ENCODE data around the gene FMO1.

Gene FMO1

DNA sequence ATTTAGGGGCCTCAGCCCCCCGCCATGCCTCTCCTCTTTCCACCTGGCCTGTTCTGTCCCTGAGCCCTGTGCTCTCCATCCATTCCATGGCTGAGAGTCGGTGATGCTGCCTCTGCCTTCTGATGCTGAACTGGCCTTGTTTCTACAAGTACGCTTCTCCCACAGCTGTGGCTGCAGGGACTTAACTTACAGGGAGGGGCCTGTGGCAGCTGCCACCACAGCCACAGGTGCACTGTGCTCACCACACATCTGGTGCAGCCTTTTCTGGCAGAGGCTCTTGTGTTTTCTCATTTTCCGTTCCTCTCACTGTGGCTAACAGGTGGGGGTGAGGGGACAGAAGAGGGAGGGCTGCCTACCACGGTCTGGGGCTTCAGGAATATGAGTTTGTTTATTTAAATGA is 4.2 kb downstream of the FMO1 start:
- TF ChIP-seq EGR1 (IDR thresholded peaks at IDR 0.05) (no peak), CREB1 (IDR thresholded peaks at IDR 0.05; ENCODE audit: low read depth) (no peak), TEAD4 (IDR thresholded peaks at IDR 0.05) (no peak), CEBPB (IDR thresholded peaks at IDR 0.05) (no peak), YY1 (IDR thresholded peaks at IDR 0.05; ENCODE audit: low read depth) (no peak), ZBTB7A (IDR thresholded peaks at IDR 0.05; ENCODE audit: low read depth) (no peak), NFIC (IDR thresholded peaks at IDR 0.05) (no peak), EP300 (IDR thresholded peaks at IDR 0.05; ENCODE audit: borderline replicate concordance) (no peak), TCF12 (IDR thresholded peaks at IDR 0.05; ENCODE audit: low read depth) (no peak), TAF1 (IDR thresholded peaks at IDR 0.05; ENCODE audit: low read depth) (no peak), FOXM1 (IDR thresholded peaks at IDR 0.05; ENCODE audit: borderline replicate concordance, low read depth) (no peak)
- TF ChIP-seq, protein P1, sequence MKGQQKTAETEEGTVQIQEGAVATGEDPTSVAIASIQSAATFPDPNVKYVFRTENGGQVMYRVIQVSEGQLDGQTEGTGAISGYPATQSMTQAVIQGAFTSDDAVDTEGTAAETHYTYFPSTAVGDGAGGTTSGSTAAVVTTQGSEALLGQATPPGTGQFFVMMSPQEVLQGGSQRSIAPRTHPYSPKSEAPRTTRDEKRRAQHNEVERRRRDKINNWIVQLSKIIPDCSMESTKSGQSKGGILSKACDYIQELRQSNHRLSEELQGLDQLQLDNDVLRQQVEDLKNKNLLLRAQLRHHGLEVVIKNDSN (IDR thresholded peaks at IDR 0.05), result no peak
- TF ChIP-seq, protein P2, sequence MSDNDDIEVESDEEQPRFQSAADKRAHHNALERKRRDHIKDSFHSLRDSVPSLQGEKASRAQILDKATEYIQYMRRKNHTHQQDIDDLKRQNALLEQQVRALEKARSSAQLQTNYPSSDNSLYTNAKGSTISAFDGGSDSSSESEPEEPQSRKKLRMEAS (IDR thresholded peaks at IDR 0.05), result no peak
- TF ChIP-seq, protein P3, sequence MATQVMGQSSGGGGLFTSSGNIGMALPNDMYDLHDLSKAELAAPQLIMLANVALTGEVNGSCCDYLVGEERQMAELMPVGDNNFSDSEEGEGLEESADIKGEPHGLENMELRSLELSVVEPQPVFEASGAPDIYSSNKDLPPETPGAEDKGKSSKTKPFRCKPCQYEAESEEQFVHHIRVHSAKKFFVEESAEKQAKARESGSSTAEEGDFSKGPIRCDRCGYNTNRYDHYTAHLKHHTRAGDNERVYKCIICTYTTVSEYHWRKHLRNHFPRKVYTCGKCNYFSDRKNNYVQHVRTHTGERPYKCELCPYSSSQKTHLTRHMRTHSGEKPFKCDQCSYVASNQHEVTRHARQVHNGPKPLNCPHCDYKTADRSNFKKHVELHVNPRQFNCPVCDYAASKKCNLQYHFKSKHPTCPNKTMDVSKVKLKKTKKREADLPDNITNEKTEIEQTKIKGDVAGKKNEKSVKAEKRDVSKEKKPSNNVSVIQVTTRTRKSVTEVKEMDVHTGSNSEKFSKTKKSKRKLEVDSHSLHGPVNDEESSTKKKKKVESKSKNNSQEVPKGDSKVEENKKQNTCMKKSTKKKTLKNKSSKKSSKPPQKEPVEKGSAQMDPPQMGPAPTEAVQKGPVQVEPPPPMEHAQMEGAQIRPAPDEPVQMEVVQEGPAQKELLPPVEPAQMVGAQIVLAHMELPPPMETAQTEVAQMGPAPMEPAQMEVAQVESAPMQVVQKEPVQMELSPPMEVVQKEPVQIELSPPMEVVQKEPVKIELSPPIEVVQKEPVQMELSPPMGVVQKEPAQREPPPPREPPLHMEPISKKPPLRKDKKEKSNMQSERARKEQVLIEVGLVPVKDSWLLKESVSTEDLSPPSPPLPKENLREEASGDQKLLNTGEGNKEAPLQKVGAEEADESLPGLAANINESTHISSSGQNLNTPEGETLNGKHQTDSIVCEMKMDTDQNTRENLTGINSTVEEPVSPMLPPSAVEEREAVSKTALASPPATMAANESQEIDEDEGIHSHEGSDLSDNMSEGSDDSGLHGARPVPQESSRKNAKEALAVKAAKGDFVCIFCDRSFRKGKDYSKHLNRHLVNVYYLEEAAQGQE (IDR thresholded peaks at IDR 0.05; ENCODE audit: low read depth), result no peak

DNA sequence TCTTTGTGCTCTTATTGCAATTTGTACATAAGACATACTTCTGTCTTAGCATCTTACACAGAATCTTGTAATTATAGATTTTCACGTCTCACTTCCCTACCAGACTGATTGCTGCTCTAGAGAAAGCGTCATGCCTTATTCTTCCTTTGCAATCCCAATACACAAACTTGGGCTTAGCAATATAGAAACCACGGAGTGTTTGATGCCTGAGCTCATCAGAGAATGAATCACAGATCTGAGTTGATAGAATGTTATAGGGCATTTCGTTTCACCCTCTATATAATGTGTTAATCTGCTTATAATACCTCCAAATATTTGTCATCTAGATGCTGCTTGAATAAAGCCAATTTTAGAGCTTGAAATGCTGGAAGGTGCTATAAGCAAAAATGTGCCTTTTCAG is 6.6 kb downstream of the FMO1 start:
- TF ChIP-seq EGR1 (IDR thresholded peaks at IDR 0.05), result no peak
- TF ChIP-seq, protein P2 (IDR thresholded peaks at IDR 0.05), result no peak
- no peak for TF ChIP-seq FOXM1 (IDR thresholded peaks at IDR 0.05; ENCODE audit: borderline replicate concordance, low read depth)
- TF ChIP-seq YY1 (IDR thresholded peaks at IDR 0.05; ENCODE audit: low read depth), result no peak
- TF ChIP-seq, protein P1 (IDR thresholded peaks at IDR 0.05), result no peak
- TF ChIP-seq TCF12 (IDR thresholded peaks at IDR 0.05; ENCODE audit: low read depth), result no peak
- TF ChIP-seq, protein P3 (IDR thresholded peaks at IDR 0.05; ENCODE audit: low read depth), result no peak
- TF ChIP-seq EP300 (IDR thresholded peaks at IDR 0.05; ENCODE audit: borderline replicate concordance), result no peak
- TF ChIP-seq CREB1 (IDR thresholded peaks at IDR 0.05; ENCODE audit: low read depth), result no peak
- TF ChIP-seq ZBTB7A (IDR thresholded peaks at IDR 0.05; ENCODE audit: low read depth), result no peak

DNA sequence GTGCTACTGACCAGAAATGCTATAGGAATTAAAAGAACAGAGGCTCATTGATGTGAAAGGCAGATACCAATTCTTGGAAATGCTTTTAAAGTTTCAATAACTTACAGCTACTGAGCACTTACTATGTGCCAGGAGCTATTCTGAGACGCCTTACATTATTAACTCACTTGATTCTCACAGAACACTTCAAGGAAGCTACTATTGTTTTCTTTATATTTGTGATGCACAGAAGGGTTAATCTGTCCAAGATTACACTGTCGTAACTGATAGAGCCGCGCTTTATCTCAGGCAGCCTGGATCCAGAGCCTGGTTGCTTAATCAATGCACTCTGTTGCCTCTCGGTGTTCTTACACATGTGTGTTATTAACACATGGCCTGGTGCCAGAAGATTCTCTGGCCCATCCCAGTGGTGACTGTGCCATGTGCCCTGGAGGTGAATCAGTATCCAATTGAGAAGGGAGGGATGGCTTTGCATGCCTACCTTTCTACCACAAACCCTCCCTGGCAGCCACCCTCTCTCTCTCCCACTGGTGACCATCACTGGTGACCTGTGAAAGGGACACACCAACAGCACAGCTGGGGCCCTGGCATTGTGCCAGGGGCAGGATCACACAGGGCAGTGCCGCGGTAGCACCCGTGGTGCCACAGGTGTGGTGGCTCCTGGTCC is 8.8 kb downstream of the FMO1 start:
- TF ChIP-seq TAF1 (IDR thresholded peaks at IDR 0.05; ENCODE audit: low read depth) (no peak), NFIC (IDR thresholded peaks at IDR 0.05) (peak; percentile 44; the same call in 1 of the 2 replicates)

DNA sequence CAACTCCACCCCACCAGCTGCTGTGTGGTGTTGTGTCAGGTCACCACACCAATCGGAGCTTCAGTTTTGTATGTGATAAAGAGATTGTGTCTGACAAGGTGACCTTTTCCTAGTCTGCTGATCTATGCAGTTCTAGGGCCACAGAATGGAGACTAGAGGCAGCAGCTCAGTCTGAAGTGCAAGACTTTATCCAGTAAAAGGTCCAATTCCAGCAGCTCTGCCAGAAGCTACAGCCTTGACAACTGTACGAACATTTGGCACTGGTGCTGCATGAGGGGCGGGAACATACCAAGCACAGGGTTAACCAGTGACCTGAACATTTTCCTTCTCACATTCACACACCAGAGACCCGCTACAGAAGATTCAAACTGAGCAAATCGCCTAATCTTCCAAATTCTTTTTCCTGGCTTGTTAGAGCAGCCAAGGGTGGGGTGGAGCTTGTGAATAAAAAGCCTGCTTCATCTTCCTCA is 9.3 kb downstream of the FMO1 start:
- TF ChIP-seq TAF1 (IDR thresholded peaks at IDR 0.05; ENCODE audit: low read depth) (no peak), YY1 (IDR thresholded peaks at IDR 0.05; ENCODE audit: low read depth) (no peak), FOXM1 (IDR thresholded peaks at IDR 0.05; ENCODE audit: borderline replicate concordance, low read depth) (no peak), CREB1 (IDR thresholded peaks at IDR 0.05; ENCODE audit: low read depth) (no peak), NFIC (IDR thresholded peaks at IDR 0.05) (no peak), EP300 (IDR thresholded peaks at IDR 0.05; ENCODE audit: borderline replicate concordance) (no peak), TEAD4 (IDR thresholded peaks at IDR 0.05) (no peak), RAD21 (IDR thresholded peaks at IDR 0.05; ENCODE audit: low read depth) (no peak), TCF12 (IDR thresholded peaks at IDR 0.05; ENCODE audit: low read depth) (no peak), ZBTB7A (IDR thresholded peaks at IDR 0.05; ENCODE audit: low read depth) (no peak), CEBPB (IDR thresholded peaks at IDR 0.05) (no peak), EGR1 (IDR thresholded peaks at IDR 0.05) (no peak)
- TF ChIP-seq, protein P3 (IDR thresholded peaks at IDR 0.05; ENCODE audit: low read depth), result no peak
- TF ChIP-seq, protein P1 (IDR thresholded peaks at IDR 0.05), result no peak
- TF ChIP-seq, protein P2 (IDR thresholded peaks at IDR 0.05), result no peak

Measured in Ishikawa (cell line).